Measurements from ENCODE around the gene ALAS1. TPM values are rescaled to one million over a fixed set of nuclear protein-coding genes. Genes with fewer than 3 reads are reported as not detected.

The ALAS1 gene
- total and polyA plus RNA-seq, 12 donors = 64.9 to 3,700 (median 650) TPM

GRCh38 chr3:52238193-52238760 is 40.3 kb downstream of the ALAS1 start:
- peak overlapping the region; percentile 53 to 96 (median 88) for H3K27ac ChIP-seq
- DNase-seq = peak in 3 of 7 donors; percentile 53 to 69 (median 55)
- WGBS, 4 donors = 6 to 11% (median 8%) methylated on average over 11 of the region's 11 CpGs
- TF ChIP-seq, protein P1, sequence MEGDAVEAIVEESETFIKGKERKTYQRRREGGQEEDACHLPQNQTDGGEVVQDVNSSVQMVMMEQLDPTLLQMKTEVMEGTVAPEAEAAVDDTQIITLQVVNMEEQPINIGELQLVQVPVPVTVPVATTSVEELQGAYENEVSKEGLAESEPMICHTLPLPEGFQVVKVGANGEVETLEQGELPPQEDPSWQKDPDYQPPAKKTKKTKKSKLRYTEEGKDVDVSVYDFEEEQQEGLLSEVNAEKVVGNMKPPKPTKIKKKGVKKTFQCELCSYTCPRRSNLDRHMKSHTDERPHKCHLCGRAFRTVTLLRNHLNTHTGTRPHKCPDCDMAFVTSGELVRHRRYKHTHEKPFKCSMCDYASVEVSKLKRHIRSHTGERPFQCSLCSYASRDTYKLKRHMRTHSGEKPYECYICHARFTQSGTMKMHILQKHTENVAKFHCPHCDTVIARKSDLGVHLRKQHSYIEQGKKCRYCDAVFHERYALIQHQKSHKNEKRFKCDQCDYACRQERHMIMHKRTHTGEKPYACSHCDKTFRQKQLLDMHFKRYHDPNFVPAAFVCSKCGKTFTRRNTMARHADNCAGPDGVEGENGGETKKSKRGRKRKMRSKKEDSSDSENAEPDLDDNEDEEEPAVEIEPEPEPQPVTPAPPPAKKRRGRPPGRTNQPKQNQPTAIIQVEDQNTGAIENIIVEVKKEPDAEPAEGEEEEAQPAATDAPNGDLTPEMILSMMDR (IDR thresholded peaks at IDR 0.05) = no peak
- no peak for TF ChIP-seq POLR2A (IDR thresholded peaks at IDR 0.05)
- H3K27me3 ChIP-seq = no peaks in the 10 kb centered on the region
- no peaks in the 10 kb centered on the region for H3K9me3 ChIP-seq (replicated peaks in 1 of 3)
- peaks cover 0 to 12% of the 10 kb centered on the region in 2 donors for H3K36me3 ChIP-seq (replicated peaks in 1 of 2)
- H3K4me3 ChIP-seq = peak overlapping the region; percentile 52 to 93 (median 78)
- H3K4me1 ChIP-seq (replicated peaks in 1 of 2) = peaks cover 42 to 46% of the 10 kb centered on the region in 2 donors
- intact Hi-C loops (cut with DNase I) = no loop called here

DNA sequence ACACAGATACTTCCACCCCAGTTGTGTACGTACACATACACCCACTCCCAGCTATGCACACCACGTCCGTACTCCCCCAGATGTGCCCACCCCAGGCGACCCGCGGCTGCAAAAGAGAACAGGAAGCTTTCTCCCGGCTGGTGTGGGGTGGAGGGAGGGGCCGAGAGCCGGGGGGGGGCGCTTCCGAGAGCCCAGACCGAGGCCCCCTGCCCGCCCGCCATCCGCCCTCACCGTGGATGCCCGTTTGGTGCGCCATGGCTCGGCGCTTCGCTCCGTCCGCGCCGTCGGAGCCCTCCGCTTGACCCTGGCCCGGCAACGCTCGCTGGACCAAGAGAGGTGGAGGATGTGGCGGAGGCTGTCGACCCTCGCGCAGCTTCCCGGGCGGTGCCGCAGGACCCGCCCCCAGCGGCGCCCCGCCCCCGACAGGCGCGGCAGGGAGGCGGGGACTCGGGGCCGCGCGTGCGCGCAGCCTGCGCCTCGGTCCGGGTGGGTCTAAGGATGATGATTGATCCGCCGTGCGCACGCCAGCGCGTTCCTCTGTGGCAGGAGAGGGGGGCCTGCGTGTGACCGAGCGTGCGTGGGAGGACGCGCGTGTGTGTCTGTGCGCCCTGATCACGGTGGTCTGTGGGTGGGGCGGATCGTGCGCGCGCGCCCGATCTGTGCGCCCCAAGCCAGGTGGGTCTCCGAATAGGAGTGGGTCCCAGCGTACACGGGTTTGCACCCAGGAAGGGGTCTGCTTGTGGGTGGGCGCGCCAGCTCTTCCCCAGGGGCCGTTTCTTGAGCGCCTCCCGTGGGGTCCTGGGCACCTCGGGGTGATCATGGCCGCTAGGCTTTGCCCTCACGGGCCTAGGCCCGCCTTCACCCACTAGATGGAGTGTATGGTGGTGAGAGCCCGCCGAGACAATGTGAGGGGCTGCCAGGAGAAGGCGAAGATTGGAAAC is 41.1 kb downstream of the ALAS1 start, which contains the start of gene TWF2:
Gene TWF2 (minus strand): TSS at position 398 of the 941 bp plus-strand sequence. CDS start 142 bp downstream, at position 256.
- peak; percentile 69 to 82 (median 74) for DNase-seq
- no peaks in the 10 kb centered on the region for H3K9me3 ChIP-seq (replicated peaks in 1 of 3)
- H3K27ac ChIP-seq = peak within 1 kb of the TSS; percentile 53 to 96 (median 88)
- H3K36me3 ChIP-seq (replicated peaks in 1 of 2) = peaks cover 0 to 9% of the 10 kb centered on the region in 2 donors
- 1 to 3% (median 2%) methylated on average over 9 to 92 of the region's 92 CpGs for WGBS, 4 donors
- intact Hi-C loops (cut with DNase I) = no loop called here
- H3K4me1 ChIP-seq (replicated peaks in 1 of 2) = peaks cover 42 to 46% of the 10 kb centered on the region in 2 donors
- H3K4me3 ChIP-seq = peak within 1 kb of the TSS; percentile 52 to 93 (median 78)
- TF ChIP-seq POLR2A (IDR thresholded peaks at IDR 0.05) = peak; percentile 51 to 62
- TF ChIP-seq, protein P1 (IDR thresholded peaks at IDR 0.05) = peak in 4 of 6 experiments; percentile 34 to 54 (median 38)
- H3K27me3 ChIP-seq = no peaks in the 10 kb centered on the region

GRCh38 chr3:52240059-52240885 is 42.3 kb downstream of the ALAS1 start:
- intact Hi-C loops (cut with DNase I) = no loop called here
- H3K9me3 ChIP-seq (replicated peaks in 1 of 3) = no peaks in the 10 kb centered on the region
- DNase-seq = peak in 6 of 7 donors; percentile 76 to 91 (median 84)
- H3K4me3 ChIP-seq = no peak overlapping the region
- no peaks in the 10 kb centered on the region for H3K27me3 ChIP-seq
- peaks cover 42 to 46% of the 10 kb centered on the region in 2 donors for H3K4me1 ChIP-seq (replicated peaks in 1 of 2)
- peak overlapping the region in 3 of 5 donors; percentile 70 to 88 (median 88) for H3K27ac ChIP-seq
- WGBS, 4 donors = 100% methylated on average over 1 of the region's 1 CpG
- no peak for TF ChIP-seq POLR2A (IDR thresholded peaks at IDR 0.05)
- TF ChIP-seq, protein P1 (IDR thresholded peaks at IDR 0.05) = no peak
- no peaks in the 10 kb centered on the region for H3K36me3 ChIP-seq (replicated peaks in 1 of 2)

All from adrenal gland (tissue), 12 donors.